Stimulated activated CD4-positive, alpha-beta T cell treated with anti-CD3 and anti-CD28 coated beads, Interleukin-2, amount 100 ng/mL, for 4 hours (primary cell): ENCODE measurements around the gene DEPDC5.
"Not testable (repeated sequence)": the region's sequence is repeated elsewhere in the genome, so short reads cannot be mapped to it uniquely, and the experiment has no call there.

Source experiments
- DNase-seq: peaks from one replicate; pipeline ENCODE4 v3.0.0-alpha.2; 2020; ENCODE audit warnings: low read depth

Gene DEPDC5

DNA sequence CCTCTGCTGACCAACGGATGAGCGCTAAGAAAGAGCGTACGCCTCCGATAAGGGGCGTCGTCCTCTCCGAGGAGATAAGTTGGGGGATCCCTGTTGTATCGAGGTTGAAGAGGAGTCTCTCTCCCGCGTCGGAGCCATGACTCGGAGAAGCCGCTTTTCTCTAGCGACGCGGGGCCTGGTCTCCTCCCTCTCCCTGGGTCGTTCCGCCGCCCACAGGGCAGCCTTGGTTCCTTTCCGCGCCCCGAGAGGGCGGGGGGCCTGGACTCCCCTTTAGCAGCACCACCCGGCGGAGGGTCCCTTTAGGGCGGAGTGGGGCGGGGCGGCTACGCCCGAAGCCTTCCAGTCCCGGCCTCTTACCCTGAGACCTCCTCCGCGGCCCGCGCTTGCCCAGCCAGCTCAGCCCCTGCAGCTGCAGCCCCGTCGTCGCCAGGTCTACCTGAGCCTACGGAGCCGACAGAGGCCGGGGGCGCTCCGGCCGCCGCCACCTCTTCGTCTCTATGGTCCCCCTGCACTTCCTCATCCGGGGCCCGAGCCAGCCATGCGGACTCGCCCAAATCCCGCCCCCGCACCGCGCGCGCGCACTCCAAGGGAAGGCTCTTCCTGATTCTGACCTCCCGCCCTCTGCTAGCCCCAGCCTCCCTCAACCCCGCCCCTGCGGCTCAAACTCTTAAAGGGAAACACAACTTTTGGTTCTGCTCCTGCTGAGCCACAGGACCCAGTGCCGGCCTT is 4.0 kb upstream of the DEPDC5 start, which contains the start of gene PRR14L:
Gene PRR14L, minus strand, starts transcription at position 497 of the 729 bp plus-strand sequence. CDS start 11,272 bp downstream, outside the sequence.
- DNase-seq = peak; percentile 99

GRCh38 chr22:31750365-31751284 is 3.2 kb upstream of the DEPDC5 start:
- DNase-seq = no peak

DNA sequence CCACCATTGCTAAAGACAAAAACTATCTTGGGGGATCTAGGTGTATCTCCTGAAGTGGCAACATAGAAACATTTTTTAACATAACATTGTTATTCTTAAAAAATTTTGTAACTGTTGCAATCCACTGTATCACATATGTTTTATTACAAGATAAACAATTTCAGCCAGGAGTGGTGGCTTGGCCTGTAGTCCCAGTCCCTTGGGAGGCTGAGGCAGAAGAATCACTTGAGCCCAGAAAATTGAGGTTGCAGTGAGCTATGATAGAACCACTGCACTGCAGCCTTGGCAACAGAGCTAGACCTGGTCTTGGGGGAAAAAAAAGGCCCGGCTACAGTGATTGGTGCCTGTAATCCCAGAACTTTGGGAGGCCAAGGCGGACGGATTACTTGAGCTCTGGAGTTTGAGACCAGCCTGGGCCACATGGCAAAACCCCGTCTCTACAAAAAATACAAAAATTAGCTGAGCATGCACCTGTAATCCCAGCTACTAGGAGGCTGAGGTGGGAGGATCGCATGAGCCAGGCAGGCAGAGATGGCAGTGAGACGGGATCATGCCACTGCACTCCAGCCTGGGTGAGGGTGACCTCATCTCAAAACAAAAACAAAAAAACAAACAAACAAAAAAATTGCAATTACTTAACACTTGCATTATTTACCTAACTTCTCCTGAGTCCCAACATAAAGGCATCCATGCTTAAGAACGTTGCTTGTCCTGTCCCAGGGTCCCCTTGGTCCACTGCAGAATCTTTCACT is 1.5 kb upstream of the DEPDC5 start:
- DNase-seq = no peak

- DNase-seq = no peak
Measured at GRCh38 chr22:31753005-31753633, 700 bp upstream of the DEPDC5 start.

GRCh38 chr22:31754813-31755212 is 994 bp downstream of the DEPDC5 start:
- DNase-seq = no peak

DNA sequence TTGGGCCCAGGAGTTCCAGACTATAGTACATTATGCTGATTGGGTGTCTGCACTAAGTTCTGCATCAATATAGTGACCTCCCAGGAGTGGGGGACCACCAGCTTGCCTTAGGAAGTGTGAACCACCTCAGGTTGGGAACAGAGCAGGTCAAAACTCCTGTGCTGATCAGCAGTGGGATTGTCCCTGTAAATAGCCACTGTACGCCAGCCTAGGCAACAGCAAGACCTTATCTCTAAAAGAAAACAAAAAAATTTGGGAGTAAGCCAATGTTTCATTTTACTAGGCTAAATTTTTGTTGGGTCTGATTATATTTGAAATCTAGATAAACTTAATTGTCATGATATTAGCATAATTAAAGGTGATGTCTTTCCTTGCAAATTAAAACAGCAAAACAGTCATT is 3.4 kb downstream of the DEPDC5 start:
- no peak for DNase-seq

- not testable (repeated sequence) for DNase-seq
Measured at GRCh38 chr22:31758860-31759259, 5.0 kb downstream of the DEPDC5 start.

- DNase-seq = no peak
Measured at GRCh38 chr22:31764785-31765184, 11.0 kb downstream of the DEPDC5 start.

- no peak for DNase-seq
Measured at GRCh38 chr22:31768422-31769059, 14.7 kb downstream of the DEPDC5 start.

- DNase-seq = no peak
Measured at GRCh38 chr22:31773416-31773815, 19.6 kb downstream of the DEPDC5 start.

DNA sequence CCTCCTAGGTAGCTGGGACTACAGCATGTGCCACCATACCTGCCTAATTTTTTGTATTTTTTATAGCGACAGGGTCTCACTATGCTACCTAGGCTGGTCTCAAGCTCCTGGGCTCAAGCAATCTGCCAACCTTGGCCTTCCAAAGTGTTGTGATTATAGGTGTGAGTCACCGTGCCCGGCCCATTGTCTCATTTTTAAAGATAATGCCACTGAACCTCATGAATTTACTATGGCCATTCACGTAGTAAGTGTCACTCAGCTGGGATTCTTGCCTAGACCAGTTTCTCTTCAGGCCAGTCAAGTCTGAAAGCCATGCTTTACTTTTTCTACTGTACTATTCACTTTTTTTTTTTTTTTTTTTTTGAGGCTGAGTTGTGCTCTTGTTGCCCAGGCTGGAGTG is 22.4 kb downstream of the DEPDC5 start:
- no peak for DNase-seq

- DNase-seq = no peak
Measured at GRCh38 chr22:31789803-31790202, 36.0 kb downstream of the DEPDC5 start.

DNA sequence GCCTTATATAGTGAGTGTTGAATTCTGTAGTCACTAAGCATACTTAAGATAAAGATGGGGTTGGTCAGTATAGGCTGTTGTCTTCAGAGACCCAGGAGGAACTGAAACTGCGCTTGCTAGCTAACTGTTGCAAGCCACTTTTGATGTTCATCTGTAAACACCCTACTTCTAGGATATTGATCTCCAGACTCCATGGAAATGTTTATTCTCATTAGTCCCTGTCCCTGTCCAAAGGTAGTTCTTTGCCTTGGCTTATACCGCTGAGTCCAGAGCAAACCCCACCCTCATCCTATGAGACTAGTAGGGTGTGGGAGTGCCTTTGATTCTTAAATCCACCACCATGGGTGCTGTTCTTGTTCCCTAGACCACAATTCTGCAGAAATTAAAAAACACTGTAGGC is 36.4 kb downstream of the DEPDC5 start:
- DNase-seq = no peak

DNA sequence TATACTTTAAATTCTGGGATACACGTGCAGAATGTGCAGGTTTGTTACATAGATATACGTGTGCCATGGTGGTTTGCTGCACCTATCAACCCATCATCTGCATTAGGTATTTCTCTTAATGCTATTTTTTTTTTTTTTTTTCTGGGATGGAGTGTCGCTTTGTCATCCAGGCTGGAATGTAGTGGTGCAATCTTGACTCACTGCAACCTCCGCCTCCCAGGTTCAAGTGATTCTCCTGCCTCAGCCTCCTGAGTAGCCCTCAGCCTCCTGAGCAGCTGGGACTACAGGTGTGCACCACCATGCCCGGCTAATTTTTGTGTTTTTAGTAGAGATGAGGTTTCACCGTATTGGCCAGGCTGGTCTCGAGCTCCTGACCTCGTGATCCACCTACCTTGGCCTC is 45.5 kb downstream of the DEPDC5 start:
- DNase-seq = not testable (repeated sequence)

DNA sequence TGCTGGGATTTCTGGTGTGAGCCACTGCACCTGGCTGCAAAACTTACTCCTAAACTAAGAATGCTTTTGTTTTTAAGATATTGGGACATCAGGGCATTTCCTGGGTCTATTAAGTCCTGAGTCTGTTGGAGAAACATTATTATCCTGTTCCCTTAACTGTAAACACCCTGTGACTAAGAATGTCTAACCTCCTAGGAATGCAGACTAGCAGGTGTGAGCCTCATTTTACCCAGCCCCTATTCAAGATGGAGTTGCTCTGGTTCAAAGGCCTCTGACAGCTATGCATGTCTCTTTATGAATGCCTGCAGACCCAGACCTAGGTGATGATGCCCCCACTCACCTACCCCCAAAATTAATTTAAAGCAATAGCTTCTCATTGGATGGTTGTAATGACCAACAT is 46.2 kb downstream of the DEPDC5 start:
- no peak for DNase-seq

DNA sequence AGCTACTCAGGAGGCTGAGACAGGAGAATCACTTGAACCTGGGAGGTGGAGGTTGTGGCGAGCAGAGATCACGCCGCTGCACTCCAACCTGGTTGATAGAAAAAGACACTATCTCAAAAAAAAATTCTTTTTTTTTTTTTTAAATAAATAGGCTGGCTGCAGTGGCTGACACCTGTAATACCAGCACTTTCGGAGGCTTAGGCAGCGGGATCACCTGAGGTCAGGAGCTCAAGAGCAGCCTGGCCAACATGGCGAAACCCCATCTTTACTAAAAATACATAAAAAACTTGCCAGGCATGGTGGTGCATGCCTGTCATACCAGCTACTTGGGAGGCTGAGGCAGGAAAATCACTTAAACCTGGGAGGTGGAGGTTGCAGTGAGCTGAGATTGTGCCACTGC is 47.0 kb downstream of the DEPDC5 start:
- not testable (repeated sequence) for DNase-seq

GRCh38 chr22:31802575-31802974 is 48.8 kb downstream of the DEPDC5 start:
- DNase-seq = no peak

GRCh38 chr22:31806751-31807150 is 52.9 kb downstream of the DEPDC5 start:
- no peak for DNase-seq

DNA sequence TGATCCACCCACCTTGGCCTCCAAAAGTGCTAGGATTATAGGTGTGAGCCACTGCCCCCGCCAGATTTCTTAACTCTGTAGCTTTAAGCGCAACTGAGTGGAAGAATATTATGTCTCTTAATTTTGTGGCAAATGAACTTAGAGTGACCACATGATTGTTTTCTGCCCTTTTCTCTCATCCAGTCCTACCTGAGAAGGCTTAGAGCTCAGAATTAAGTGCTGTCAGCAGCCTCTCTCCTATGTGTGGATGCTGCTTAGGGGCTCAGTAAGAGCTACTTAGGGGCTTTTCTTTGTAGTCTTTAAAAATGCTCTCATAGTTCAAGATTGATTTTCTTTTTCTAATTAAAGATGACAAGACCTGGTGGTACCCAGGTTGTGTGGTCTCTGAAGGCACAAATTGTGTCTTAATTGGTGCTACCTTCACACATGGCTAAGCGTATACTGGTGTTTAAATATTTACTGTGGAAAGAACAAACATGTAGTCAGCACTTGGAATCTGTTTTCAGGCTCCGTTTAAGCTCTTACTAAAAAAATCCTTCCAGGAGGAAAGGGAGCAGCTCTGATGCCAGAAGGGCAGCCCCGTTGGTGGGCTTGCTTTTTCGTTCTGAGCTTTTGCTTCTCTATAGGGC is 59.3 kb downstream of the DEPDC5 start:
- DNase-seq = no peak

GRCh38 chr22:31813898-31814297 is 60.1 kb downstream of the DEPDC5 start:
- not testable (repeated sequence) for DNase-seq

- no peak for DNase-seq
Measured at GRCh38 chr22:31814942-31815341, 61.1 kb downstream of the DEPDC5 start.
